Esophagus muscularis mucosa (tissue), 4 donors: ENCODE measurements around the gene STAT6. TPM values are rescaled to one million over a fixed set of nuclear protein-coding genes. Genes with fewer than 3 reads are reported as not detected.
A peak's percentile ranks its signal among the peaks of the same experiment; 100 is the strongest.

ENCODE experiments used
- DNase-seq: peaks from one replicate; pipeline ENCODE4 v3.0.0-alpha.2; 2017; ENCODE audit errors: extremely low spot score
- H3K27ac ChIP-seq, 4 donors: fragments of 200-600 bp; sonication (generic); replicated peaks in 1 of 4; 1 replicate in 3 of 4; 2 replicates in 1 of 4; pipeline ENCODE4 v1.5.1; 2016 to 2019; ENCODE audit warnings: mild to moderate bottlenecking in 1 of 4
- H3K27me3 ChIP-seq, 4 donors: fragments of 200-600 bp; sonication (generic); one replicate each; pipeline versions ENCODE4 v1.5.1 to v1.6.0; 2016 to 2019
- H3K36me3 ChIP-seq, 4 donors: fragments of 200-600 bp; sonication (generic); one replicate each; pipeline ENCODE4 v1.5.1; 2016 to 2019
- H3K4me1 ChIP-seq, 4 donors: fragments of 200-600 bp; sonication (generic); one replicate each; pipeline ENCODE4 v1.5.1; 2016 to 2019
- H3K4me3 ChIP-seq, 4 donors: fragments of 200-600 bp; sonication (generic); 1 replicate in 2 of 4; 2 replicates in 2 of 4; pipeline ENCODE4 v1.5.1; 2016 to 2019; ENCODE audit warnings: mild to moderate bottlenecking in 4 of 4, moderate library complexity in 1 of 4
- H3K9me3 ChIP-seq, 4 donors: fragments of 200-600 bp; sonication (generic); 1 replicate in 3 of 4; 2 replicates in 1 of 4; pipeline ENCODE4 v1.5.1; 2016 to 2019
- CTCF ChIP-seq, 3 experiments: fragments of 200-600 bp in 2 of 3; fragments of 450-650 bp in 1 of 3; sonication (generic) in 2 of 3; IDR thresholded peaks; one replicate each; pipeline ENCODE4 v1.5.1; 2017 to 2019; ENCODE audit warnings: antibody characterized with exemption in 3 of 3, mild to moderate bottlenecking in 2 of 3, moderate library complexity in 1 of 3
- EP300 ChIP-seq: sonication (generic); formaldehyde crosslinking; IDR thresholded peaks from one replicate; pipeline ENCODE4 v1.6.1; 2017; ENCODE audit warnings: antibody characterized with exemption
- POLR2A ChIP-seq: fragments of 450-650 bp; IDR thresholded peaks from one replicate; pipeline ENCODE4 v1.6.1; 2017; ENCODE audit warnings: antibody characterized with exemption, moderate library complexity, mild to moderate bottlenecking, low read depth
- POLR2AphosphoS5 ChIP-seq, 2 donors: sonication (generic); formaldehyde crosslinking; IDR thresholded peaks; one replicate each; pipeline ENCODE4 v1.6.1; 2017; ENCODE audit warnings: antibody characterized with exemption in 2 of 2
- WGBS: methylation state at CpG from one replicate; pipeline ENCODE4 v1.1.5; 2018; 5-methylcytosine and 5-hydroxymethylcytosine counted together
- intact Hi-C: fragments of 100-400 bp; cut with DNase I; formaldehyde crosslinking; loops from one replicate; pipeline ENCODE4 v1.15.1; 2023
- total RNA-seq, 4 donors: library from RNA; depleted of rRNA; stranded (reverse); fragments of >200 nt; gene quantifications; one replicate each; pipeline versions ENCODE4 v1.1.0 to v1.2.1, GENCODE V29; 2016

Gene STAT6
- total RNA-seq, 4 donors from 2014 or later: 111 to 168 (median 157) TPM

- DNase-seq: no peak
- intact Hi-C loops: no loop called here
- Histone ChIP-seq H3K4me1 (peaks cover 4 to 41% (median 34%) of the 10 kb centered on the region in 4 donors), H3K4me3 (no peak overlapping the region), H3K27ac (peak overlapping the region; percentile 21 to 57 (median 37)), H3K36me3 (peaks cover 46 to 100% (median 93%) of the 10 kb centered on the region in 4 donors), H3K27me3 (no peaks in the 10 kb centered on the region), H3K9me3 (no peaks in the 10 kb centered on the region)
- TF ChIP-seq POLR2A (no peak), CTCF (IDR thresholded peaks at IDR 0.05) (no peak), POLR2AphosphoS5 (IDR thresholded peaks at IDR 0.05) (no peak), EP300 (no peak)
- WGBS: 30% methylated on average over 2 of the region's 4 CpGs
These were observed 47.5 kb upstream of the STAT6 start for GRCh38 chr12:57158665-57159064.

- no peaks in the 10 kb centered on the region for H3K9me3 ChIP-seq
- H3K36me3 ChIP-seq: peaks cover 46 to 95% (median 90%) of the 10 kb centered on the region in 4 donors
- H3K4me1 ChIP-seq: peaks cover 7 to 45% (median 38%) of the 10 kb centered on the region in 4 donors
- H3K4me3 ChIP-seq: no peak overlapping the region
- peak overlapping the region; percentile 21 to 57 (median 37) for H3K27ac ChIP-seq
- DNase-seq: no peak
- intact Hi-C loops: no loop called here
- H3K27me3 ChIP-seq: no peaks in the 10 kb centered on the region
- 84% methylated on average over 13 of the region's 16 CpGs for WGBS
- TF ChIP-seq EP300: no peak
- no peak for TF ChIP-seq POLR2A
- TF ChIP-seq POLR2AphosphoS5 (IDR thresholded peaks at IDR 0.05): no peak
- no peak for TF ChIP-seq CTCF (IDR thresholded peaks at IDR 0.05)
These were observed 47.0 kb upstream of the STAT6 start for GRCh38 chr12:57158186-57158585.

- Histone ChIP-seq H3K4me1 (peaks cover 12 to 50% (median 43%) of the 10 kb centered on the region in 4 donors), H3K4me3 (no peak overlapping the region), H3K27ac (peak overlapping the region in 2 of 4 donors; percentile 30 to 57), H3K27me3 (no peaks in the 10 kb centered on the region), H3K9me3 (no peaks in the 10 kb centered on the region), H3K36me3 (peaks cover 42 to 90% (median 85%) of the 10 kb centered on the region in 4 donors)
- DNase-seq: no peak
- no peak for TF ChIP-seq POLR2A
- TF ChIP-seq CTCF (IDR thresholded peaks at IDR 0.05): no peak
- TF ChIP-seq POLR2AphosphoS5 (IDR thresholded peaks at IDR 0.05): no peak
- TF ChIP-seq EP300: no peak
- intact Hi-C loops: no loop called here
- 78% methylated on average over 5 of the region's 5 CpGs for WGBS
These were observed 46.5 kb upstream of the STAT6 start for GRCh38 chr12:57157588-57158173.

- H3K9me3 ChIP-seq: no peaks in the 10 kb centered on the region
- H3K36me3 ChIP-seq: peaks cover 35 to 82% (median 77%) of the 10 kb centered on the region in 4 donors
- peak overlapping the region in 1 of 4 donors; percentile 17 for H3K27ac ChIP-seq
- TF ChIP-seq POLR2A (no peak), POLR2AphosphoS5 (IDR thresholded peaks at IDR 0.05) (no peak), EP300 (no peak), CTCF (IDR thresholded peaks at IDR 0.05) (no peak)
- intact Hi-C loops: no loop called here
- H3K4me1 ChIP-seq: peaks cover 20 to 58% (median 51%) of the 10 kb centered on the region in 4 donors
- no peaks in the 10 kb centered on the region for H3K27me3 ChIP-seq
- H3K4me3 ChIP-seq: no peak overlapping the region
- no peak for DNase-seq
- WGBS: 84% methylated on average over 12 of the region's 16 CpGs
These were observed 45.7 kb upstream of the STAT6 start for GRCh38 chr12:57156701-57157403.
